ACC112 (cell line): ENCODE results near the gene KRTAP12-2.
"Not testable (repeated sequence)": the region's sequence is repeated elsewhere in the genome, so short reads cannot be mapped to it uniquely, and the experiment has no call there.

ENCODE experiments used
- H2AFZ ChIP-seq: fragments of 200-600 bp; sonication (generic); one replicate; pipeline ENCODE4 v1.6.0; 2017; ENCODE audit warnings: antibody characterized with exemption, low read length; ENCODE audit not compliant: unreplicated experiment
- H3K27ac ChIP-seq: fragments of 200-600 bp; sonication (generic); 2 replicates; pipeline ENCODE4 v1.5.1; 2014; ENCODE audit warnings: low read depth, mild to moderate bottlenecking, antibody characterized with exemption, low read length, moderate library complexity
- H3K27me3 ChIP-seq: fragments of 200-600 bp; sonication (generic); 2 replicates; pipeline ENCODE4 v1.6.1; 2014; ENCODE audit warnings: mild to moderate bottlenecking, antibody characterized with exemption, low read length, moderate library complexity, mixed read lengths; ENCODE audit not compliant: insufficient read depth
- H3K36me3 ChIP-seq: fragments of 200-600 bp; sonication (generic); 2 replicates; pipeline ENCODE4 v1.6.1; 2016; ENCODE audit warnings: mild to moderate bottlenecking, antibody characterized with exemption, low read length, moderate library complexity, mixed read lengths; ENCODE audit not compliant: insufficient read depth
- H3K4me1 ChIP-seq: fragments of 200-600 bp; sonication (generic); one replicate; pipeline ENCODE4 v1.6.1; 2016; ENCODE audit warnings: low read length, mixed read lengths; ENCODE audit not compliant: insufficient read depth, unreplicated experiment, control insufficient read depth
- H3K4me3 ChIP-seq: fragments of 200-600 bp; sonication (generic); 2 replicates; pipeline ENCODE4 v1.5.1; 2014; ENCODE audit warnings: mild to moderate bottlenecking, low read depth, low read length
- H3K79me2 ChIP-seq: fragments of 200-600 bp; sonication (generic); one replicate; pipeline ENCODE4 v1.6.0; 2016; ENCODE audit warnings: low read length; ENCODE audit not compliant: control insufficient read depth, unreplicated experiment, insufficient read depth

Gene KRTAP12-2

GRCh38 chr21:44646366-44647221 is 20.1 kb downstream of the KRTAP12-2 start, which contains the start of gene KRTAP10-11:
Gene KRTAP10-11, plus strand, starts transcription at chr21:44646414. Its CDS starts 45 bp downstream, at chr21:44646459.
- H3K4me3 ChIP-seq, H3K36me3 ChIP-seq, H3K79me2 ChIP-seq, H3K27ac ChIP-seq, H3K4me1 ChIP-seq, H2AFZ ChIP-seq: not testable (repeated sequence)
- H3K27me3 ChIP-seq = peaks cover 24% of the 10 kb centered on the region

GRCh38 chr21:44644878-44645277 is 21.8 kb downstream of the KRTAP12-2 start:
- Histone ChIP-seq H2AFZ (no peak overlapping the region), H3K4me3 (no peak overlapping the region), H3K27me3 (peaks cover 19% of the 10 kb centered on the region), H3K79me2 (no peaks in the 10 kb centered on the region), H3K4me1 (no peaks in the 10 kb centered on the region), H3K36me3 (no peaks in the 10 kb centered on the region), H3K27ac (no peak overlapping the region)

- Histone ChIP-seq H3K79me2 (no peaks in the 10 kb centered on the region), H2AFZ (no peak overlapping the region), H3K27ac (no peak overlapping the region), H3K36me3 (no peaks in the 10 kb centered on the region), H3K27me3 (peaks cover 19% of the 10 kb centered on the region), H3K4me1 (no peaks in the 10 kb centered on the region), H3K4me3 (no peak overlapping the region)
These were observed 22.9 kb downstream of the KRTAP12-2 start for GRCh38 chr21:44643741-44644310.

- no peaks in the 10 kb centered on the region; the same call in 1 of the 2 replicates for H3K27me3 ChIP-seq
- H3K79me2 ChIP-seq = no peaks in the 10 kb centered on the region
- no peaks in the 10 kb centered on the region for H3K36me3 ChIP-seq
- no peak overlapping the region for H2AFZ ChIP-seq
- no peak overlapping the region for H3K4me3 ChIP-seq
- no peaks in the 10 kb centered on the region for H3K4me1 ChIP-seq
- no peak overlapping the region for H3K27ac ChIP-seq
These were observed 26.0 kb downstream of the KRTAP12-2 start for GRCh38 chr21:44640761-44641160.

- H3K4me1 ChIP-seq = no peaks in the 10 kb centered on the region
- H3K36me3 ChIP-seq = no peaks in the 10 kb centered on the region
- no peaks in the 10 kb centered on the region; the same call in 1 of the 2 replicates for H3K27me3 ChIP-seq
- no peak overlapping the region for H3K27ac ChIP-seq
- no peaks in the 10 kb centered on the region for H3K79me2 ChIP-seq
- H2AFZ ChIP-seq = no peak overlapping the region
- no peak overlapping the region for H3K4me3 ChIP-seq
These were observed 27.4 kb downstream of the KRTAP12-2 start for GRCh38 chr21:44639331-44639655.

- not testable (repeated sequence) for H2AFZ ChIP-seq
These were observed 28.0 kb downstream of the KRTAP12-2 start for GRCh38 chr21:44638506-44639330.

GRCh38 chr21:44637851-44638348 is 28.8 kb downstream of the KRTAP12-2 start:
- H3K27me3 ChIP-seq, H3K27ac ChIP-seq, H3K4me1 ChIP-seq, H2AFZ ChIP-seq, H3K4me3 ChIP-seq, H3K36me3 ChIP-seq, H3K79me2 ChIP-seq: not testable (repeated sequence)

More at GRCh38 chr21:44638506-44639330, 28.0 kb downstream of the KRTAP12-2 start:
- H3K79me2 ChIP-seq, H3K27ac ChIP-seq, H3K4me3 ChIP-seq, H3K36me3 ChIP-seq, H3K4me1 ChIP-seq, H3K27me3 ChIP-seq: not testable (repeated sequence)

- Histone ChIP-seq H3K36me3 (no peaks in the 10 kb centered on the region), H3K4me1 (no peaks in the 10 kb centered on the region), H3K27me3 (no peaks in the 10 kb centered on the region), H2AFZ (no peak within 1 kb of the TSS), H3K27ac (no peak within 1 kb of the TSS), H3K4me3 (no peak within 1 kb of the TSS), H3K79me2 (no peaks in the 10 kb centered on the region)
These were observed 29.5 kb downstream of the KRTAP12-2 start, which contains the start of gene KRTAP10-10 for GRCh38 chr21:44637018-44637850. Gene KRTAP10-10, plus strand, starts transcription at chr21:44637356. Its CDS starts 62 bp downstream, at chr21:44637418.

- H3K4me3 ChIP-seq = no peak overlapping the region
- H3K27ac ChIP-seq = no peak overlapping the region
- H3K36me3 ChIP-seq = no peaks in the 10 kb centered on the region
- H3K4me1 ChIP-seq = no peaks in the 10 kb centered on the region
- no peaks in the 10 kb centered on the region for H3K27me3 ChIP-seq
- no peaks in the 10 kb centered on the region for H3K79me2 ChIP-seq
- H2AFZ ChIP-seq = no peak overlapping the region
These were observed 30.3 kb downstream of the KRTAP12-2 start for GRCh38 chr21:44636209-44637017.
